ENCODE data around the gene MACF1. TPM values are rescaled to one million over a fixed set of nuclear protein-coding genes. Genes with fewer than 3 reads are reported as not detected.

The MACF1 gene
- total RNA-seq, 1 experiment from 2014 or later: 265 TPM

DNA sequence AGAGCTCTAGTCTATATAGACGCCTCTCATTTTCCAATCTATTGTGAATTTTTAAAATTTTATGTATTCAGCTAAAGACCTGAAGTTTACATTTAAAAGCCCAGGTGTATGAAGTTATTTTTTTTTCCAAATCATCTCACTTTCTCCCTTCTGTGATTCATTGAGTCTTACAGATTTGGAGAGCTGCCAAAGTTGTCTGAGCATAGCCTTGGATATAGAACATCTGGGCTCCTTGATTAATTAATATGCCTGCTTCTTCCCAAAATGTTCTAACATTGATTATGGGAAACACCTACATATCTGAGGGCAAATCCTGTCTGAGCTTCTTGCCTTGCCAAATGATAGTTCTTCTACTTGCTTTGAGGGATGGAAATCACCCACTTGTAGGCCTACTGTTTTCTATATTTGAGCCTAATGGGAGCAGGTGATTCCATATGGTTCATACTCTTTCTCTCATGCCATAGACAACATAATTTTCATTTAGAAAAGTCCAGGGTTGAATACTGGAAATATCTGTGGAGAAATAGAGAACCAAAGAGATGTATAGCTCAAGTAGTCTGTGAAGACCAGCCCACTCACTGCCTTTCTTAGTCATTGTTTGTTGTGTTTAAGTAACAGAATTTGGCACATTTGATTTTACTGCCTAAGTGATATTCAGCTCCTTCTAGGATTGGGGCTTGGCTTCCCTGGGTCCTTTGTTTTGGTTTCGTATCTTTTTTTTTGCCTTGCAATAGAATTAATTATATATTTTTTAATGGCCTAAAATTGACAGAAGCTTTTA lies 46.2 kb downstream of the MACF1 start:
- Histone ChIP-seq H3K27ac (ENCODE audit: low read depth, low read length, poor library complexity, severe bottlenecking) (no peak overlapping the region), H3K36me3 (ENCODE audit: insufficient read depth, low read length, poor library complexity, severe bottlenecking) (no peaks in the 10 kb centered on the region), H3K4me3 (ENCODE audit: low read depth, low read length, poor library complexity, severe bottlenecking) (no peak overlapping the region), H3K4me1 (ENCODE audit: insufficient read depth, low read length, poor library complexity, severe bottlenecking) (peaks cover 6% of the 10 kb centered on the region), H3K9me3 (ENCODE audit: low read depth, low read length, poor library complexity, severe bottlenecking) (no peaks in the 10 kb centered on the region), H3K27me3 (replicated peaks; ENCODE audit: insufficient read depth, low read depth, low read length, poor library complexity) (no peaks in the 10 kb centered on the region)
- DNase-seq (ENCODE audit: low spot score): peak; percentile 39
- intact Hi-C loops (cut with micrococcal nuclease; ENCODE audit: unreplicated experiment): no loop called here
- TF ChIP-seq EZH2 (IDR thresholded peaks at IDR 0.05; ENCODE audit: borderline replicate concordance, low read depth, low read length, poor library complexity, severe bottlenecking): no peak
- TF ChIP-seq, protein P1, sequence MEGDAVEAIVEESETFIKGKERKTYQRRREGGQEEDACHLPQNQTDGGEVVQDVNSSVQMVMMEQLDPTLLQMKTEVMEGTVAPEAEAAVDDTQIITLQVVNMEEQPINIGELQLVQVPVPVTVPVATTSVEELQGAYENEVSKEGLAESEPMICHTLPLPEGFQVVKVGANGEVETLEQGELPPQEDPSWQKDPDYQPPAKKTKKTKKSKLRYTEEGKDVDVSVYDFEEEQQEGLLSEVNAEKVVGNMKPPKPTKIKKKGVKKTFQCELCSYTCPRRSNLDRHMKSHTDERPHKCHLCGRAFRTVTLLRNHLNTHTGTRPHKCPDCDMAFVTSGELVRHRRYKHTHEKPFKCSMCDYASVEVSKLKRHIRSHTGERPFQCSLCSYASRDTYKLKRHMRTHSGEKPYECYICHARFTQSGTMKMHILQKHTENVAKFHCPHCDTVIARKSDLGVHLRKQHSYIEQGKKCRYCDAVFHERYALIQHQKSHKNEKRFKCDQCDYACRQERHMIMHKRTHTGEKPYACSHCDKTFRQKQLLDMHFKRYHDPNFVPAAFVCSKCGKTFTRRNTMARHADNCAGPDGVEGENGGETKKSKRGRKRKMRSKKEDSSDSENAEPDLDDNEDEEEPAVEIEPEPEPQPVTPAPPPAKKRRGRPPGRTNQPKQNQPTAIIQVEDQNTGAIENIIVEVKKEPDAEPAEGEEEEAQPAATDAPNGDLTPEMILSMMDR (conservative IDR thresholded peaks at IDR 0.05; ENCODE audit: low read depth, low read length): no peak
- BruUV-seq (replicated peaks): no TSS peak
- CTCF ChIA-PET: no interaction called here
- POLR2A ChIA-PET (ENCODE audit: low non-redundant PET): no interaction called here

DNA sequence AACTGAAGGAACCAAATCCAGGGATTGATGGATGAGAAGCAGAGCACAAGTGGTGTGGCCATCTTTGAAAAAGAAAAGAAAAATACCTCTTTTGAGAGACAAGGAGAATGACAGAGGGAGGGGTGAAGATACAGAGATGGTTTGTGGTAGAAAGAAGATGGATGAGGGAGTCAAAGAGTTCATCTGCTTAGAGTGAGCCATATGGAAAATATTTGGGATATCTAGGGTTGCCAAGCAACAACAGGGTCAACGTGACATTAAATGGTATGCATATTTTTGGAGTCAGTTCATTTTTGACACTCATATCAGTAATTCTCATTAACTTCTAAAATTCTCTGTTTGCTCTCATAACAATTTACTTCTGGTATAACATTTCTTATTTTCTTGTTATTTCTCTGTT lies 50.7 kb downstream of the MACF1 start:
- ChIA-PET POLR2A (ENCODE audit: low non-redundant PET) (no interaction called here), CTCF (no interaction called here)
- no peaks in the 10 kb centered on the region for H3K27me3 ChIP-seq (replicated peaks; ENCODE audit: insufficient read depth, low read depth, low read length, poor library complexity)
- no peak overlapping the region for H3K27ac ChIP-seq (ENCODE audit: low read depth, low read length, poor library complexity, severe bottlenecking)
- H3K36me3 ChIP-seq (ENCODE audit: insufficient read depth, low read length, poor library complexity, severe bottlenecking): no peaks in the 10 kb centered on the region
- DNase-seq (ENCODE audit: low spot score): no peak
- no peak overlapping the region for H3K4me3 ChIP-seq (ENCODE audit: low read depth, low read length, poor library complexity, severe bottlenecking)
- intact Hi-C loops (cut with micrococcal nuclease; ENCODE audit: unreplicated experiment): no loop called here
- TF ChIP-seq, protein P1 (conservative IDR thresholded peaks at IDR 0.05; ENCODE audit: low read depth, low read length): no peak
- no peak for TF ChIP-seq EZH2 (IDR thresholded peaks at IDR 0.05; ENCODE audit: borderline replicate concordance, low read depth, low read length, poor library complexity, severe bottlenecking)
- peaks cover 6% of the 10 kb centered on the region for H3K4me1 ChIP-seq (ENCODE audit: insufficient read depth, low read length, poor library complexity, severe bottlenecking)
- BruUV-seq (replicated peaks): no TSS peak
- H3K9me3 ChIP-seq (ENCODE audit: low read depth, low read length, poor library complexity, severe bottlenecking): no peaks in the 10 kb centered on the region

DNA sequence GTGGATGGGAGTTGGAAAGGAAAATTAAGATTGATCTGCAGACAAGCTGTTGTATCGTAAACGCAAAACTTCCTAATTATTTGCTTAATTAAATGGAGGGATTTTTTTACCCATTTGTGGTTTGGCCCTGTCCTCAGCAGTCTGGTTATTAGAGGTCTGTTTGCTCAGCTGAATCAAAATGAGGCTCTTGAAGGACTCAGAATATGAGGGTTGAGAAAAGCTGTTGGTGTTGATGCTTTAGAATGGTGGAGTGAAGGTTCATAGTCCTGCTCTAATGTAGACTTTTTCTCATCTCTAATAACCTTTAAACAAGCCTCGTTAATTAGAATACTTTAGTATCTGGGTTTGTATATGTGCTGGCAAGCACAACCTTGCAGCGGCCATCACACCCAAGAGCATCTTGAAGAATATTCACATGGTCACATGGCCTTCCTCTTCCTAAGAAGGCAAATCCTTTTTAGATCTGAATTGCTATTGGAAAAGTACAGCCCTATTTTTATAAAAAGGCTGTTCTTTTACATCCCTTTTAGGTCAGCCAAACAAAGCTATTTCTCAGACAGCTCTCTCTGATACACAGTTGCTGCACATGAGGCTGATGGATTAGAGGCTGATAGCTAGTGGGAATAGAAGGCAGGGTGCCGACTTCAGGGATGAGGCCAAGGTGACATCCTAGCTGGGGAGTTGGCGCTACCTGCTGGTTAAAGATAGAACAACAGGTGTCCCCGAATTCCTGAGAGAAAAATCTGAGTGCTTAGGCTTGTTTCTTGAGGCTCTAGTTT lies 53.8 kb downstream of the MACF1 start:
- Histone ChIP-seq H3K4me3 (ENCODE audit: low read depth, low read length, poor library complexity, severe bottlenecking) (no peak overlapping the region), H3K27me3 (replicated peaks; ENCODE audit: insufficient read depth, low read depth, low read length, poor library complexity) (no peaks in the 10 kb centered on the region), H3K4me1 (ENCODE audit: insufficient read depth, low read length, poor library complexity, severe bottlenecking) (peaks cover 18% of the 10 kb centered on the region), H3K27ac (ENCODE audit: low read depth, low read length, poor library complexity, severe bottlenecking) (no peak overlapping the region), H3K9me3 (ENCODE audit: low read depth, low read length, poor library complexity, severe bottlenecking) (no peaks in the 10 kb centered on the region), H3K36me3 (ENCODE audit: insufficient read depth, low read length, poor library complexity, severe bottlenecking) (no peaks in the 10 kb centered on the region)
- intact Hi-C loops (cut with micrococcal nuclease; ENCODE audit: unreplicated experiment): loop anchor here (1.0 to 2.0 kb wide), 3 partner anchors 66 to 160 kb away; no protein-coding TSS in a partner anchor
- TF ChIP-seq EZH2 (IDR thresholded peaks at IDR 0.05; ENCODE audit: borderline replicate concordance, low read depth, low read length, poor library complexity, severe bottlenecking): no peak
- TF ChIP-seq, protein P1 (conservative IDR thresholded peaks at IDR 0.05; ENCODE audit: low read depth, low read length): peak; percentile 80
- CTCF ChIA-PET: interaction anchor here (0.5 to 2.2 kb wide), 9 partner anchors 66 to 395 kb away, joined by 3 to 35 read pairs (median 7); no protein-coding TSS in a partner anchor
- BruUV-seq (replicated peaks): no TSS peak
- POLR2A ChIA-PET (ENCODE audit: low non-redundant PET): no interaction called here
- DNase-seq (ENCODE audit: low spot score): peak; percentile 79

All from A673 (cell line).